ENCODE data around the gene DIS3L2.
"Not testable (repeated sequence)": the region's sequence is repeated elsewhere in the genome, so short reads cannot be mapped to it uniquely, and the experiment has no call there.

DIS3L2 gene

GRCh38 chr2:232028071-232028470 is 66.6 kb downstream of the DIS3L2 start:
- no peak for DNase-seq (ENCODE audit: low spot score)
- ChIA-PET CTCF (no interaction called here), POLR2A (ENCODE audit: low non-redundant PET) (no interaction called here)
- TF ChIP-seq CTCF (conservative IDR thresholded peaks at IDR 0.05; ENCODE audit: low read depth) = no peak
- H3K27ac ChIP-seq = no peak overlapping the region

GRCh38 chr2:232028631-232029030 is 67.1 kb downstream of the DIS3L2 start:
- no peak for TF ChIP-seq CTCF (conservative IDR thresholded peaks at IDR 0.05; ENCODE audit: low read depth)
- ChIA-PET CTCF (interaction anchor here (0.9 kb wide), 1 partner anchor 104 kb away, joined by 3 read pairs; no protein-coding TSS in a partner anchor), POLR2A (ENCODE audit: low non-redundant PET) (no interaction called here)
- no peak overlapping the region for H3K27ac ChIP-seq
- no peak for DNase-seq (ENCODE audit: low spot score)

- no peak for TF ChIP-seq CTCF (conservative IDR thresholded peaks at IDR 0.05; ENCODE audit: low read depth)
- ChIA-PET CTCF (interaction anchor here (0.9 kb wide), 1 partner anchor 104 kb away, joined by 3 read pairs; no protein-coding TSS in a partner anchor), POLR2A (ENCODE audit: low non-redundant PET) (no interaction called here)
- no peak overlapping the region for H3K27ac ChIP-seq
- no peak for DNase-seq (ENCODE audit: low spot score)
These were observed 67.8 kb downstream of the DIS3L2 start for GRCh38 chr2:232029346-232029745.

GRCh38 chr2:232030229-232030628 is 68.7 kb downstream of the DIS3L2 start:
- no peak overlapping the region for H3K27ac ChIP-seq
- TF ChIP-seq CTCF (conservative IDR thresholded peaks at IDR 0.05; ENCODE audit: low read depth) = peak; percentile 17; the same call in 1 of the 2 replicates
- no peak for DNase-seq (ENCODE audit: low spot score)
- ChIA-PET CTCF (no interaction called here), POLR2A (ENCODE audit: low non-redundant PET) (no interaction called here)

GRCh38 chr2:232035292-232035691 is 73.8 kb downstream of the DIS3L2 start:
- CTCF ChIA-PET; POLR2A ChIA-PET (ENCODE audit: low non-redundant PET); DNase-seq (ENCODE audit: low spot score); H3K27ac ChIP-seq: not testable (repeated sequence)

- DNase-seq (ENCODE audit: low spot score); POLR2A ChIA-PET (ENCODE audit: low non-redundant PET); H3K27ac ChIP-seq; CTCF ChIA-PET: not testable (repeated sequence)
These were observed 75.4 kb downstream of the DIS3L2 start for GRCh38 chr2:232036876-232037275.

GRCh38 chr2:232038251-232038880 is 76.9 kb downstream of the DIS3L2 start:
- no peak for DNase-seq (ENCODE audit: low spot score)
- no peak overlapping the region for H3K27ac ChIP-seq
- ChIA-PET POLR2A (ENCODE audit: low non-redundant PET) (no interaction called here), CTCF (interaction anchor here (0.7 kb wide), 1 partner anchor 313 kb away, joined by 6 read pairs; no protein-coding TSS in a partner anchor)
- no peak for TF ChIP-seq CTCF (conservative IDR thresholded peaks at IDR 0.05; ENCODE audit: low read depth)

All from RWPE1 (cell line).